K562 (cell line): Measurements from ENCODE around the gene KLHDC7B. TPM values are rescaled to one million over a fixed set of nuclear protein-coding genes. Genes with fewer than 3 reads are reported as not detected.

ENCODE experiments used
- ATAC-seq: fragments of 200-7000 bp; cut with Tn5 transposase; 3 replicates; pipeline ENCODE4 v1.9.1; 2020; ENCODE audit warnings: moderate library complexity
- BruUV-seq: library from RNA; stranded (reverse); fragments of 400-500 nt; replicated peaks from 2 replicates; lab custom pipeline; 2021; lab: Mats Ljungman, UMichigan
- CTCF ChIA-PET: fragments of 300-600 bp; formaldehyde crosslinking; extraction: SDS; loops from one replicate; lab custom pipeline; 2021; ENCODE audit warnings: low intra/inter-chr PET ratio; lab: Yijun Ruan, JAX
- POLR2A ChIA-PET: fragments of 300-600, 350-650 bp; sonication (Branson Sonifier 250); formaldehyde crosslinking; extraction: SDS; loops from one replicate; lab custom pipeline; 2021; ENCODE audit warnings: antibody characterized with exemption, inconsistent platforms; lab: Yijun Ruan, JAX
- DNase-seq, 4 experiments: peaks; one replicate each; pipeline versions ENCODE4 v3.0.0 to v3.0.0-alpha.2; 2011 to 2018; ENCODE audit warnings: low spot score in 3 of 4, mixed read lengths in 3 of 4; ENCODE audit errors: extremely low read depth in 1 of 4
- FAIRE-seq: peaks from 2 replicates; lab custom pipeline; 2011; peaks lifted over from hg19 to GRCh38; lab: Jason Lieb, UNC
- H2AFZ ChIP-seq: 2 replicates; pipeline ENCODE4 v1.6.0; 2011; ENCODE audit warnings: low read depth, low read length, control low read depth, inconsistent platforms
- H3K27ac ChIP-seq: fragments of 200-600 bp; 3 replicates; pipeline ENCODE4 v1.8.0; 2011; ENCODE audit warnings: low read depth, mild to moderate bottlenecking, control low read depth, inconsistent platforms, low read length, moderate library complexity, mixed read lengths; ENCODE audit errors: extremely low read depth
- H3K27me3 ChIP-seq, 2 experiments: fragments of 300-600 bp in 1 of 2; 2 replicates in 1 of 2; 3 replicates in 1 of 2; pipeline versions ENCODE4 v1.6.0 to v1.8.0; 2011; ENCODE audit warnings: inconsistent platforms in 2 of 2, low read length in 2 of 2, mild to moderate bottlenecking in 1 of 2, mixed read lengths in 1 of 2, moderate library complexity in 1 of 2; ENCODE audit not compliant: control insufficient read depth in 2 of 2, insufficient read depth in 2 of 2
- H3K36me3 ChIP-seq: fragments of 300-600 bp; 3 replicates; pipeline ENCODE4 v1.8.0; 2011; ENCODE audit warnings: mild to moderate bottlenecking, low read length, inconsistent platforms; ENCODE audit not compliant: control insufficient read depth, insufficient read depth
- H3K4me1 ChIP-seq, 2 experiments: fragments of 200-600 bp in 1 of 2; replicated peaks in 1 of 2; 2 replicates in 1 of 2; 3 replicates in 1 of 2; pipeline versions ENCODE4 v1.5.1 to v1.8.0; 2011; ENCODE audit warnings: inconsistent platforms in 2 of 2, low read length in 2 of 2, mild to moderate bottlenecking in 1 of 2, mixed read lengths in 1 of 2, moderate library complexity in 1 of 2; ENCODE audit not compliant: control insufficient read depth in 2 of 2, insufficient read depth in 2 of 2
- H3K4me2 ChIP-seq: 2 replicates; pipeline ENCODE4 v1.6.1; 2011; ENCODE audit warnings: low read length, control low read depth, inconsistent platforms, mixed read lengths; ENCODE audit not compliant: insufficient read depth
- H3K4me3 ChIP-seq: fragments of 200-600 bp; sonication (generic), shearing (Covaris generic); 2 replicates; pipeline ENCODE4 v1.5.1; 2016; ENCODE audit warnings: control low read depth, inconsistent platforms
- H3K79me2 ChIP-seq: fragments of 200-600 bp; 3 replicates; pipeline ENCODE4 v1.8.0; 2011; ENCODE audit warnings: low read length, inconsistent platforms; ENCODE audit not compliant: control insufficient read depth, insufficient read depth
- H3K9ac ChIP-seq, 2 experiments: 2 replicates each; pipeline versions ENCODE4 v1.6.0 to v1.6.1; 2011; ENCODE audit warnings: low read depth in 2 of 2, low read length in 2 of 2, control low read depth in 1 of 2, inconsistent platforms in 1 of 2, mild to moderate bottlenecking in 1 of 2, mixed read lengths in 1 of 2; ENCODE audit not compliant: insufficient read depth in 1 of 2
- H3K9me1 ChIP-seq: one replicate; pipeline ENCODE4 v1.6.0; 2011; ENCODE audit warnings: inconsistent platforms, mild to moderate bottlenecking, low read length, moderate library complexity; ENCODE audit not compliant: control insufficient read depth, insufficient read depth
- H3K9me3 ChIP-seq: replicated peaks from 2 replicates; pipeline ENCODE4 v1.5.1; 2011; ENCODE audit warnings: low read depth, low read length, inconsistent platforms; ENCODE audit not compliant: control insufficient read depth, insufficient read depth
- H4K20me1 ChIP-seq: replicated peaks from 2 replicates; pipeline ENCODE4 v1.6.1; 2011; ENCODE audit warnings: low read length, inconsistent platforms, mixed read lengths; ENCODE audit not compliant: control insufficient read depth, insufficient read depth
- CTCF ChIP-seq, 3 experiments: IDR thresholded peaks in 2 of 3; conservative IDR thresholded peaks in 1 of 3; 2 replicates each; pipeline ENCODE4 v1.5.1; 2011 to 2012; ENCODE audit warnings: low read length in 3 of 3, mild to moderate bottlenecking in 3 of 3, control low read depth in 2 of 3, improper control_type of control experiment in 1 of 3, inconsistent platforms in 1 of 3, low read depth in 1 of 3, mixed read lengths in 1 of 3, moderate library complexity in 1 of 3; ENCODE audit not compliant: insufficient read depth in 2 of 3
- GMEB1 ChIP-seq: fragments of 250-450 bp; sonication (Bioruptor Pico); IDR thresholded peaks from 2 replicates; pipeline ENCODE4 v1.4.0; 2020; ENCODE audit warnings: mild to moderate bottlenecking
- POLR2G ChIP-seq: fragments of 200-400 bp; formaldehyde crosslinking; IDR thresholded peaks from 2 replicates; pipeline ENCODE4 v1.6.1; 2017; ENCODE audit warnings: low read depth, mild to moderate bottlenecking, antibody characterized with exemption, low read length, moderate library complexity
- RBFOX2 ChIP-seq: fragments of 200-400 bp; formaldehyde crosslinking; IDR thresholded peaks from 2 replicates; pipeline ENCODE4 v1.6.1; 2017; ENCODE audit warnings: low read depth, mild to moderate bottlenecking, low read length, moderate library complexity
- SLC30A9 ChIP-seq: fragments of 250-450 bp; sonication (Bioruptor Pico); IDR thresholded peaks from 2 replicates; pipeline ENCODE4 v1.8.0; 2022; ENCODE audit warnings: mild to moderate bottlenecking, moderate library complexity
- SUPT5H ChIP-seq: fragments of 450-650 bp; IDR thresholded peaks from 2 replicates; pipeline ENCODE4 v1.6.1; 2016
- ZEB2 ChIP-seq: fragments of 450-650 bp; IDR thresholded peaks from 2 replicates; pipeline ENCODE4 v1.6.1; 2016
- ZNF280A ChIP-seq: fragments of 450-650 bp; IDR thresholded peaks from 2 replicates; pipeline ENCODE4 v1.6.1; 2018; ENCODE audit warnings: mild to moderate bottlenecking, low read depth; ENCODE audit not compliant: partially characterized antibody
- ZNF592 ChIP-seq: fragments of 450-650 bp; IDR thresholded peaks from 2 replicates; pipeline ENCODE4 v1.6.1; 2017; ENCODE audit warnings: antibody characterized with exemption, mild to moderate bottlenecking
- WGBS: fragments of 100-300 bp; shearing (Covaris generic); methylation state at CpG from one replicate; pipeline ENCODE4 v1.1.6; 2016; ENCODE audit warnings: low coverage, mixed read lengths; ENCODE audit not compliant: insufficient coverage; ENCODE audit errors: missing lambda C conversion rate; 5-methylcytosine and 5-hydroxymethylcytosine counted together
- in situ Hi-C: fragments of 300-500 bp; cut with MboI; formaldehyde crosslinking; loops from 4 replicates; pipeline ENCODE4 v1.15.0; 2018; ENCODE audit warnings: inconsistent platforms, mixed read lengths
- intact Hi-C: fragments of 100-400 bp; cut with micrococcal nuclease; formaldehyde crosslinking; loops from 2 replicates; pipeline ENCODE4 v1.14.2; 2022
- polyA plus RNA-seq, 8 experiments: library from polyadenylated mRNA; depleted of rRNA in 4 of 8; stranded (reverse) in 5 of 8; unstranded in 3 of 8; fragments of >200 nt; fragmentation: Nextera tagmentation in 2 of 8; fragmentation: Illumina TruSeq in 1 of 8; extraction: Ambion mirVana in 2 of 8; extraction: Trizol in 1 of 8; gene quantifications; 2 replicates each; pipeline versions ENCODE4 v1.2.1 to v1.2.3, GENCODE V29; 2011 to 2014; ENCODE audit warnings: inconsistent platforms in 1 of 8, missing spikeins in 1 of 8
- total RNA-seq, 7 experiments: library from RNA; depleted of rRNA in 6 of 7; stranded (reverse); fragments of >200 nt in 6 of 7; fragmentation: Illumina TruSeq in 2 of 7; extraction: Trizol in 2 of 7; gene quantifications; 2 replicates each; pipeline versions ENCODE4 v1.2.1 to v1.2.3, GENCODE V29; 2011 to 2021; ENCODE audit warnings: low replicate concordance in 1 of 7

The KLHDC7B gene
- total and polyA plus RNA-seq, 9 of the 15 experiments (the other 6 are each of a cell fraction or from before 2014, with no cell fraction given) = 0.04 to 0.22 (median 0.05) TPM; not detected in 4

GRCh38 chr22:50523806-50524675 lies 21.7 kb upstream of the KLHDC7B start:
- Histone ChIP-seq H3K9me1 (no peaks in the 10 kb centered on the region), H3K4me1 (peaks cover 8 to 52% of the 10 kb centered on the region in 2 experiments; a peak in 4 of 5 replicates), H3K27ac (peak overlapping the region; percentile 89; the same call in 2 of the 3 replicates), H3K79me2 (peaks cover 34% of the 10 kb centered on the region), H3K9ac (peak overlapping the region; percentile 86 to 96), H3K27me3 (no peaks in the 10 kb centered on the region), H3K9me3 (no peaks in the 10 kb centered on the region), H3K4me3 (peak overlapping the region; percentile 71), H2AFZ (no peak overlapping the region), H4K20me1 (peaks cover 12% of the 10 kb centered on the region; the same call in 1 of the 2 replicates), H3K36me3 (peaks cover 47% of the 10 kb centered on the region; the same call in 1 of the 3 replicates), H3K4me2 (peak overlapping the region; percentile 88)
- FAIRE-seq (no peak), ATAC-seq (no peak), DNase-seq (no peak)
- intact Hi-C loops = no loop called here
- ChIA-PET POLR2A (interaction anchor here (0.6 to 5.3 kb wide), 4 partner anchors 15 to 282 kb away, joined by 3 to 65 read pairs (median 3); partner anchors contain the start of genes CHKB, KLHDC7B, LMF2 and NCAPH2), CTCF (no interaction called here)
- no TSS peak for BruUV-seq
- 70% methylated on average over 14 of the region's 25 CpGs for WGBS
- in situ Hi-C loops = loop anchor here (5.0 kb wide), 1 partner anchor 43 kb away; no protein-coding TSS in a partner anchor
- TF ChIP-seq ZEB2 = 0 out of 2 replicates have a peak, but pooled peaks have one; percentile 36
- TF ChIP-seq SLC30A9 (CRISPR knock-in tag) = no peak
- TF ChIP-seq SUPT5H = 0 out of 2 replicates have a peak, but pooled peaks have one; percentile 27
- no peak for TF ChIP-seq GMEB1 (CRISPR knock-in tag)
- no peak for TF ChIP-seq CTCF (IDR thresholded peaks at IDR 0.05 in 2 of 3, conservative IDR thresholded peaks at IDR 0.05 in 1 of 3; ENCODE audit: insufficient read depth in 2 of 3, low read depth in 1 of 3, low read length in 3 of 3)
- TF ChIP-seq RBFOX2 = peak; percentile 55
- TF ChIP-seq ZNF280A = no peak
- peak; percentile 80 for TF ChIP-seq POLR2G
- TF ChIP-seq ZNF592 = no peak
